Left renal cortex interstitium (tissue), 4 donors: ENCODE data around the gene PLCH1. TPM values are rescaled to one million over a fixed set of nuclear protein-coding genes. Genes with fewer than 3 reads are reported as not detected.
A peak's percentile ranks its signal among the peaks of the same experiment; 100 is the strongest.

ENCODE experiments used
- DNase-seq, 4 donors: peaks; one replicate each; pipeline ENCODE4 v3.0.0-alpha.2; 2013; ENCODE audit warnings: low read depth in 4 of 4, low spot score in 2 of 4, missing footprints in 1 of 4
- polyA plus RNA-seq, 4 donors: library from polyadenylated mRNA; unstranded; fragments of 120-200 nt; gene quantifications; one replicate each; pipeline ENCODE4 v1.2.1, GENCODE V29; 2013; ENCODE audit not compliant: insufficient read length in 4 of 4

PLCH1 gene
- polyA plus RNA-seq, 4 donors = 8.1 to 11.9 (median 9.8) TPM

DNA sequence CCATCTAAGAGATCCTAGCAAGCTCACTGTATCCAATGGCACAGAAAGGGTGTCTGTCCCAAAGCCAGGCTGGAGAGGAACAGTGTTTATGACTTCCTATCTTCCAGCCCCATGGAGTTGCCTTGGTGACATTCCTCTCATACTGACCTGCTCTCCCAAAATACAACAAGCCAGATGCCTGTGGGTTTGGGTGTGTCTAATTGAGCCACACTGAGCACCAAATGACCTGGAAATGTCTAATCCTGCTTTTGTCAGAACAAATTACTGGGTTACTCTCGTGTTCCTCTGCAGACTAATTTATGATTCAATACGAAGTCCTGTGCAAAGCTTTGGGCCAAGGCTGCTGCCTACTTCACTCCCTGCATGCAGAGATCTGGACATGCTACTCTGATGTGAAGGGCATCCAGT is 353.3 kb downstream of the PLCH1 start:
- no peak for DNase-seq

DNA sequence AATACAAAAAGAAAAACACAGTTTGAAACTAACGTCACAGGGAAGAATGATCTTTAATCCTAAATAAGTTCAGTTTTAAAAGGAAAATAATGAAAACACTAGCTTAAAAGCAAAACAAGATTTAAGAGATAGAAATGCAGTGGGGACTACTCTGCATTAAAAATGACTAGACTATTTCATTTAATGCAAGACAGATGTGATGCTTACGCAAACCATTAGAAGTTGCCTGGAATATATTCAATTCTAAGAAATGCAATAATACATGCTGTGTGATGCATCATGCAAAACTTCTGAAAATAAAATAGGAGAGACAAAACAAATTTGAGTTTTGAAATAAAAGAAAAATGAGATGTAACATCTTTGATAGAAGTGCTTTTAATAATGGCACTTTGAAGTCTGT is 353.8 kb downstream of the PLCH1 start:
- no peak for DNase-seq

DNA sequence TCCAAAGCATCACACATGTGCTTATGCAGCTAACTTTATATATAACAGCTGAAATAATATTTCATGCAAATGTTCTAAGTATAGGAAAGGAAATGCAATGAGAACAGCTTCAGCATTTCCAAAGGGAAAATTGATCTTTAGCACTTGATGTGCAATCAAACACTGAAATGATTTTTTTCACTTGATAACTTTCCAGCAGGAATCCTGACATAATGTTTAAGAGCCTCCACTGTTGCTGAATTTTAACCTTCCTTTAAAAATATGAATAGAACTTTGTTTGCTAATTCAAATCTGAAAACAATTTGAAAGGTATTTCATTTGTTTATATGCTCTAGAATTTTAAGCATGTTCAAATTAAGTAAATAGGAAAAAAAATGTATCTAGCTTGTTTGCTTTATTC is 354.5 kb downstream of the PLCH1 start:
- no peak for DNase-seq

DNA sequence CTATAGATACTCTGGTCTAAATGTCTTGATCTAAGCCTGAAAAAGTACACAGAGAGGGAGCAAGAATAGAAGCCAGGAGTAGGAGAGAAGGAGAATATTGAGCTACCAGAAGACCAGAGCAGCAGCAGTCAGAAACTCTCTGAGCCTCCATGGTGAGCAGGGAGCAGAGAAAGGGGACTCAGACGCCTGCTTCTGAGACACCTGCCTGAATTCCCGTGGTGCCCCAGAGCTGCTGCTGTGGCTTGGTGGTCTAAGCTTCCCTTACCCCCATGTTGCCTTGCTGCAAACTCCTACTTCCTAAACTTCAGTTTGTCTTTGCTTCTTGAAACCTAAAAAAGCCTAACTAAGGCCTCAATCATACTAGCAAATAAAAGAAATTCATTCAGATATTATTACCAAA is 356.5 kb downstream of the PLCH1 start:
- no peak for DNase-seq

DNA sequence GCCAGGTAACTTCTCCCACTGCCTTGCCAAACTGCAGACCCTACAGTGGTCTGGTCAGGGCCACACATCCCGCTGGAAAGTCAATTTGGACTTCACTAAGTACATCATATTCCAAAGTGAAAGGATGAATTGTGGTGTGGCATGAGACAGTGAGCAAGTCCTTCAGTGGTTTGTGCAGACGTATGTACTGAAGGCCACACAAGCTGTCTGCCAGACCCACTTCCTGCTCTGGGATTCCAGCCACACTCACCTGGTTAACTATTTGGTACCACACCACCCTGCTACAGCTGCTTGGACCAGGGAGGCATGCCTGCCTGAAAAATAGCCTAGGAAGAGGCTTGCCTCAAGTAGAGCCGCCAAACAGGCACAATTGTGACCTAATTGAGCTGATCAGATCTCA is 357.3 kb downstream of the PLCH1 start:
- no peak for DNase-seq

DNA sequence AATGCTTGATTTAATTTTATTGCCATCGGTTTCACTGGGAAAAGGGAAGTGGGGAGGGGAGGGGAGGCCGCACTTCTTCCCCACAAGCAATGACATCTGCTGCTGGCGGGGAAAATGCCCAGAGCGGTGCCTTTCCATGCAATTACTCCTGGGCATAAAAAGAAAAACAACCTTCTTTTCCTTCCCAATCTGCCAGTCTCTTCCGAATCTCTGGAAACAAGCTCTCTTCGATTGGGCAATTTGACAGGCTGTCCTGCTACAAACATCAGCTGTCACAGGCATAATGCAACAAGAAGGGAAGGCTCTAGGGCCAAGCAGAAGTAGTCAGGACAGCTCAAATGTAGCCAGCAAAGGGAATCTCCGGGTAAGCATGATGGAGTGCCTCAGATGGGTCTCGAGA is 358.0 kb downstream of the PLCH1 start:
- no peak for DNase-seq

DNA sequence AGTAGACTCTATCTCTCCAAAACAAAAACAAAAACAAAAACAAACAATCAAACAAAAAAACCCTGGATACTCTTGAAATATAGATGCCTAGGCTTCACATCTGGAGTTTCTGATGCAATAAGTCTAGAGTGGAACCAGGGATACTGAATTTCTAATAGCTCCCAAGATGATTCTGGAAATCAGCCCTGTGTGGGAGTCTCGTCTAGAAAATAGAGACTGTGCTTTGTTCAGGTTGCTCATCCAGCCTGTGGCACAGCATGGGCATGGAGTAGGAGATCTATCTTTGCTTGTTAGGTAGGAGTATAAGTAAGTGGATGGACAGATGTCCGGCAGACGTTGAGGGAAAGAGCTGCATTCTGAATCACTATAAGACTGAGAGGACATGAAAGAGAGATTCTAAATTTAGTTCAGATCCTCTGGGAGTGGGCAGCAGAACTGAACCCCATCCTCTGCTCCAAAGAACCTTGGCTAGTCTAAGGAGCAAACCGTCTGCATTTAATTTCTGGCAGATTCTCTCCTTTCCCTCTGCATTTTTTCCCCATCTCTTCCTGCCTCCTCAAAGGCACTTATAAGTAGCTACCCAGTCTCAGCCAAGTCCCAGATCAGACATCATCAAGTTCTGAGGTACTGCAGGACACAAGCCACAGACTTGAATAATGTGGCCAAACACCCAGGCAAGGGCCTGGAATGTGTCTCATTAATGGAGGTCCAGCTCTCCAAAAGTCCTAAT is 358.8 kb downstream of the PLCH1 start:
- DNase-seq = no peak

DNA sequence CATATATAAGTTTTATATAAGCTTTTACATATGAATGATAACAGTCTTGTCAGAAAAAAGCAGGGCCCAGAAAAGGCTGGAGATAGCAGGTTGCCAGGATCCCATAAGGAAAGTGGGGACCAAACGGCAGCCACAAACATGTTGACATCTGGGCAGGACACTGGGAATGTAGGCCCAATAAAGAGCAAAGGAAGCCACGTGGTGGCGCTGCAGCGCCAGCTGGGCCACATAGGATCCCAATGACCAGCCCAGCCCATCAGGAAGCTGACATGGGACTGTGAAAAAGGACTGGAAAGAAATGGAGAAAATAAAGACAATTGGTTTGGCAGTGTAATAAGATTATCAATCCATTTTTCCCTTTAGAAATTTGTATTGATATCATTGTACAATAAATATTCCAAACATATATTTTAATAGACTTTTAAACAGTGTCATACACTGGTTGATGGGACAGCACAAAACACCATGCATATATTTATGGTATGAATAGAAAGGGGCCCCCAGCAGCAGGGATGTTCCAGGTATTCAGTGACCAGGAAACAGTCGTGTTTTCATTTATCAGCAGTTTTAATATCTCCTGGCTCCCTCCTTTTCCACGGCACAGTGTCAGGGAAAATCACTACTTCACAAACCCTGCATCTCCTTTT is 362.4 kb downstream of the PLCH1 start:
- DNase-seq = peak in 3 of 4 donors; percentile 37 to 56 (median 51)

DNA sequence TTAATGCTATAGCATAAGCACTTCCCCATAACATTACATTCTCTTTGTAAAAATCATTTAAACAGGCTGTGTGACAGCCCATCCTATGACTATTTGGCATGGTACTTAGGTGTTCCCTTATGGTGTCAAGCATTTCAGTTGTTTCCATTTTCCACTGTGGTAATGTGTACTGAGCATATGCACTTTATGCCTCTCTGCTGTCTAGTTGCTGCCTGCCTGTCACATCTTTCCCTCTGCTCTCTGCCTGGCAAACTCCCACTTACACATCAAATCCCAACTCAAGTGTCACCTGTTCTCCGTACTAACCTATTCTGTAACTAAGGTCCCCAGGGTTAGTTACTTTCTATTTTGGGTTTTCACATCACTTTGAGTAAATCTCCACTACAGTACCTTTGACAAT is 367.0 kb downstream of the PLCH1 start:
- no peak for DNase-seq

DNA sequence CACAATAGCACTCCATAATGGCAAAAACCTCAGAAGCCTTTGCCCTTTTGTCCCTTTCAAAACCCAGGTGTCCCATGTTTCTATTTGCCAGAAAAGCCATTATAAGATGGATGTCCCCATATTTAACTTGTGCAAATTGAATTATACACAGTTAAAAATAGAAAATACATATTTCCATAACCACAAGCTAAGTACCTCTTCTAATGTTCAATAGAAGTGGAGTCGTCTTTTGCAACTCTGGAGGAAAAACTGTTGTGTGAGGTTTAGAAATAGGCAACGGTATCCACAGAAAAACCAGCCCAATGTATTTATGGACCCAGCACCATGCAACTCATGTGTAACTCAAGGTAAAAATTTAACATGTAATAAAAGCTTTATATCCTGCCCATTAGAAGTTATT is 367.8 kb downstream of the PLCH1 start:
- no peak for DNase-seq

DNA sequence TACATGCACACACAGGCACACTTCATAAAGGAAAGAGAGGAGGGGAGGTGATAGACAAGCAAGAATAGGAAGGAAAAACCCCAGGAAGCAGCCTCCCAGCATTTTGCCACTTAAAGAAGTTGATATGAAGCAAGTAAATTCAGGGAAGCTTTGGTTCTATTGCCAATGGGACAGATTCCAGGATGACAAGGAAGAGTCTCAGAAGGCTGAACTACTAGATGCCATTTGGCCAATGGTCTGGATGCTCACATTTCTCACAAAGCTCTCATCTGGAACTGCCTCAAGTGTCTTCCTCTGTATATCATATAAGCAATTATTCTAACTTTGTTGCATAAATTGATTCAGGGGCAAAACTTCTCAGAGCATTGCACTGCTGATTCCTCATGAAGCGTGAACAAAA is 372.6 kb downstream of the PLCH1 start:
- no peak for DNase-seq

DNA sequence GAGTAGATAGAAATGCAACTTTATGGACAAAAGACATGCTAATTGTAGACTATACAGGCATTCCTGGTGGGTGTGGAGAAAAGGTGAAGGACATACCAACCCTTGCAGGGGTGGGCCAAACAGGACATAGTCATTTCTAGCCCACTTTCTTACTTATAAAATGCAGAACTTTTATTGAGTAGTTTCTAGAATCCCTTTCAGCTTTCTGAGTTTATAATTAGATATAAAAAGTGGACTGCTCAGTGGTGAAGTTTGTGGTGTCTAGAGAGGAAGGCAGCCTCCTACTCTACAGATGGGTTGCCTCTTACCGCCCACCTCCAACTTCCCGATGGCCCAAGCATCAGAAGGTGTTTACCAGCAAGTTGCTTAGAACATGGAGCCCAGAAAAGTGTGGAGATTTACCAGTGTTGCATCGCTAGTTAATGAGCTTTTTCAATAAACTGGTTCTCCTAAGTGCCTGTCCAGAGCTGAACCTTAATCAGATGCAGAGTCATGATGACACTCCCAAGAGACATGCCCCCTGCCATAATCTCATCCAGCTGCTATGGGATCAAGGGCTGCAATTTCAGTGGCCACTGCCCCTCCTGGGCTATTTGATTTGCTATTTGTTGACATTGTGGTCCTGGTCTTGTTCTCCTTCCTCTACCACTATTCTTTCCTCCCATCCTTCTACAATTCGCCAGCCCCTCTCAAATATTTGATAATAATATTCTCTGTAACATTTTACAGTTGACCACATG is 373.9 kb downstream of the PLCH1 start:
- DNase-seq = no peak

DNA sequence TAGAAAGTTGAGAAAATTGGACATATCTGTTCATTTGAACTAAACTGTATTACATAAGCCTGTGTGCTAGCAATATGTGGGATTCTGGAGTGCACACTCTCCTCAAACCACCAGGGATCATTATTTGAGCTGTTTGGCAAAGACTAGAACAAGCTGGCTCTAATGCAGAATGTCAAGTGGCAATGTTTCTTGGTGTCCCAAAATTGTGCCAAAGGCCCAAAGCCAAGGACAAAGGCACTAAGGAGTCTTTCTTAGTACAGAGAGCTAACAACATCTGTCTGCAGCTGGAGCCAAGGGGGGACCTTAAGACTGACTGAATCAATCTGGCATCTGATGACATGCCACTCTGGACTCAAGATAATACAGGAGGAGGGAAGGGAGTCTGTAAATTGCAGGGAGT is 374.7 kb downstream of the PLCH1 start:
- no peak for DNase-seq

DNA sequence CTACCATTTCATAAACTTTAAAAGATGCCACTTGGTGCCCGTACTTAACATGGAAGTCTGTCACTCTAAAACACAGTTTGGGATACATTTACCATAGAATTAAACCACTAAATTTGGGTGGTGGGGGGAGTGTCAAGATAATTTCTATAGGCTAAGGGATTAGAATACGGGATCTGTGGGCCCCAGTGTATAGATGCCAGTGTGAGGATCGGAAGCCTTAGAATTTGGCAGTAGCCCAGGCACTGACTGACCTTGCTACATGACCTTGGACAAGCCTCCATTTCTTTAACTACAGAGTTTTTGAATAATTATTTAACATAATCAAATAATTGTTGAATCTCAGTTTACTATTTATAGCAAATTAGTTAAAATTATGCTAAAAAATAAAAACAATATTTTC is 375.1 kb downstream of the PLCH1 start:
- no peak for DNase-seq

DNA sequence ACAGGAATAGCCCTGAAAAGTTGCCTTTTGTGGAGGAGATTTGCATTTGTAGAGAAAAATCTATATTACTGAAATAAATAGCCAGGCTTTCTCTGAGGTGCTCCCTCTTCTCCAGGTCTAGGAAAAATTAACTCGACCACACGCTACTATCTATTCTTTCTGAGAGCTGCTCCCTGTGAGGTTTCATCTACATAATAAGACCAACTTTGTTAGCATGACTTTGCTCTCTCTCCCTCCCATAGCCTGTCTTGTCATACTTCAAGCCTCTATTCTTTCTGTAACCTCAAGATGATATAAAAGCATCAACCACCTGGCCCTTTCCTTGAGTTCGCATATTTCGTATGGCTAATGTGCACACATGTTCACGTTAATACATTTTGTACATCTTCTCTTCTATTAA is 375.6 kb downstream of the PLCH1 start:
- no peak for DNase-seq

DNA sequence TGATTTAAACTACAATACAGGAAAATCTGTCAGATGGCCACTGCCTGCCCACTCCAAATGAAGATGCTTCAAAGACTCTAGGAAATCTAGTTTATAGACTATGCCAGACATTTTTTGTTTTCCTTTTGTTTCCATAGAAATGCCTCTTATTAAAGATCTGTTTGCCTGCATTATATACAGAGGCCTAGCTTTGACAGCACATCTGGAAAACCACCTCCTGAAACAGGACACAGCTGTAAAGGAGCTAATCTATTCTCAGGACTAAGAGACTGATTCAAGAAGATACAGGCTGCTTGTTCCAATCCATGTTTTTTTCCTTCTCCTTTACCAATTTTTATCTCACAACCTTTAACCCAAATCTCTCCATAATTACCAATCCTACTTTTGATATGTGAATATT is 376.1 kb downstream of the PLCH1 start:
- DNase-seq = no peak

DNA sequence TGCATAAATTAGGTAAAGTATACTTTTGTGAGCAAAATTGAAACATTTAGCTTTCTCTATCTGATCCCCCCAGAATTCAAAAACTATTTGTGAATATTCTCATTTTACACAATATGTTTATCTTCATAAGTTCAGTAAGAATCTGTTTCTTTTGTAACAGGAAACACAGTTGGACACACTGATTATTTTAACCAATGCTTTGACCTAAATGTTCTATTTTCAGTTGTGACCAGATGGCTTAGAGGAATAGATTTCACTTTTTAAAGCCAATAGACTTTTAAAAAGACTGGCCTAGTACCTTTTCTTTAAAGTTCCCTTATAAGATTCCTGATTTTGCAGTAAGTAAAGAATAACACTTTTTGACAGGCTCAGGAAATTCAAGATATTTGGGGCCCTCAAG is 377.4 kb downstream of the PLCH1 start:
- DNase-seq = no peak

DNA sequence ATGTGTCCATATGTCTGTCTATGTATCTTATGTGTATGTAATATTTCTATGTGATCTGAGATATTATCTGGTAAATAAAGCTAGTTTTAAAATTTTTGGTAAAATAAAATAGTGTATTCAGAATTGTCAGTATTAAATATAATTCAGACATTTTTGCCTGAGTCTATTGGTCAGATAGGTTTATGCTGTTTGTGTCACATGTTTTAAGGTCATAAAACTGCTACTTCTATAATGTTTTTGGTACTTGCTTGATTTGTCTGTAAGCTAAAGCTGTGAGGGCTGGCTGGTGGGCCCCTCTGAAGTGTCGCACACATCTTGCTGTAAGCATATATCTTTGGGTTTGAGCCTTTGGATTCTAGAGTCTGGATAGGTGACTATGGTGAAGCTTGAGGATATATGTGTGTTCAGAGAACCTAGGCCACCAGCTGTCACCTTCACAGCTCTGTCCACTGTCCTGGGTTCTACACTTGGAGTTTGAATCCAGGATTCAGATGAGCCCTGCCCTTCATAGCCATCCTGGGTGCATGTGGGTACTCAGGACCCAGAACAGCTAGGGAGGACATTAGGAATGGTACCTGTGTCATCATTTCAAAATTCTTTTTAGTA is 379.6 kb downstream of the PLCH1 start:
- DNase-seq = no peak

DNA sequence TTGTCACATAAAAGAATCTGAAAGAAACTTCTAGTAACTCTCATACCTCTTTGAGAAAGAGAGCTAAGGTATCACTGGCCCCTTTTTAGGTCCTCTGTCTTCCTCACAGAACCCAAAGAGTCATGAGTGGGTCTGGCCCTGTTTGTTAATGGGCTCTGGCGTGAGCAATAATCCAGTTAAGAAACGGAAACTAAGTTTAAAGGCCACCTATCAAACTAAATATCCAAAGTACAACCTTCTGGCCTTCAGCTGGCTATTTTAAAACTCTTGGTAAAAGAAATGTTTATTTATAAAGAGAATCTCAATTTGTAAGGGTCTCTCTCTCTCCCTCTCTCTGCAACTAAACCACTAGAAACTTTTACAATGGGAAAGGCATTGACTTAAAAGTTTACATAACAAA is 380.4 kb downstream of the PLCH1 start:
- DNase-seq = no peak

DNA sequence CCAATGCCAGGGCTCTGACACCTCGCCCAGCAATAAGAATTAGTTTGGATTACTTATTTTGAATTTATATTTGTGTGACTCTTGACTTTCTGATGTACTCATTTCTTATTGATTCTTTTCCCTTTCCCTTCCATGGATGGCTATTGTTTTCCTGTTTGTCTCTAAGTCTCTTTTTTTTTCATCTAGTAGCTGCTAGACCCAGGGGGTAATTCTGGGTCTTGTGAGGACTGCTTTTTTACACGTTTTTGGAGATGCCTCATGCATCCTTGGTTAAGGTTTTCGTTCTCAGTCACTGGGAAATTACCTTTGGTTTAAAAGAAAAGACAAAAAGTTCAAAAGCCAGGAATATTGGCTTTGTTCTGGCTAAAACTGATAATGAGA is 381.2 kb downstream of the PLCH1 start:
- no peak for DNase-seq
